Measurements from ENCODE around the gene TACC3.
"Not testable (repeated sequence)": the region's sequence is repeated elsewhere in the genome, so short reads cannot be mapped to it uniquely, and the experiment has no call there.

TACC3 gene

DNA sequence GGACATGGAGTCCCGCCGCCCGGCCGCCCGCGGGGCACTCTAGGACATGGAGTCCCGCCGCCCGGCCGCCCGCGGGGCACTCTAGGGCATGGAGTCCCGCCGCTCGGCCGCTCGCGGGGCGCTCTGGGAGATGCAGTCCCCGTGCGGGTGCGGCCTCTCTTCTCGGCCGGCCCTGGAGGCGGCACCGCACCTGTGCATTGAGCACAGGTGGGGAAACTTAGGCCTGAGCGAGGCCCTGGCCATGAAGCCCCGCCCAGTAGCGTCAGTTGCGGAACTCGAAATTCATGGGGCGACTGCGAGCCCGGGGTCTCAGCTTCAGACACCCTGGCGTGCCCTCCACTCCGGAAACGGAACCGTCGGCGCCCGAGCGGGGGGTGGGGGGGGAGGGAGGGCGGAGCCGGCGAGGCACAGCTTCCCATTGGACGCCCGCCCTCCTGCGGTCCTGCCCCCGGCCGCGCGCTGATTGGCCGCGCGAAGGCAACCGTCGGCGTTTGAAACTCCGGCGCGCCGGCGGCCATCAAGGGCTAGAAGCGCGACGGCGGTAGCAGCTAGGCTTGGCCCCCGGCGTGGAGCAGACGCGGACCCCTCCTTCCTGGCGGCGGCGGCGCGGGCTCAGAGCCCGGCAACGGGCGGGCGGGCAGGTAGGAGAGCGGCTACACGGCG, at the start of gene TACC3, which contains the start of gene TMEM129:
TSS of gene TACC3 (plus strand) at position 519 of the 663 bp plus-strand sequence. CDS start 1,901 bp downstream, outside the sequence.
TSS of gene TMEM129 (minus strand) at position 321 of the 663 bp plus-strand sequence. CDS start 486 bp downstream, outside the sequence.
- no peak for FAIRE-seq

DNA sequence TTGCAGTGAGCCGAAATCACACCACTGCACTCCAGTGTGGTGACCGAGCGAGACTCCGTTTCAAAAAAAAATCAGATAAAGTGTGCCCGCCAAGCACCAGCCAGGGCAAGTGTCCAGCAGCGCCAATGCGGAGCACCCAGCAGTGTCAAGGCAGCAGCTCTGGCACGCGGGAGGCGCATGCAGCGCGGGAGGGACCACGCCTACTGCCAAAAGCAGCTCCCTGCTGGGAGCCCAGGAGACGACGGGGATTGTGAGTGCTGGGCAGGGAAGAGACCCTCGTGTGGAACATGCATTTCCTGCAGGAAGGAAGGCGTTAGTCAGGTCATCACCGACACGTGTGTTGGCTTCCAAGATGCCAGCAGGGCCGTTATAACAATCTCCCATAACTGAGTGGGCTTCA, 47.6 kb upstream of the TACC3 start:
- FAIRE-seq, result no peak

DNA sequence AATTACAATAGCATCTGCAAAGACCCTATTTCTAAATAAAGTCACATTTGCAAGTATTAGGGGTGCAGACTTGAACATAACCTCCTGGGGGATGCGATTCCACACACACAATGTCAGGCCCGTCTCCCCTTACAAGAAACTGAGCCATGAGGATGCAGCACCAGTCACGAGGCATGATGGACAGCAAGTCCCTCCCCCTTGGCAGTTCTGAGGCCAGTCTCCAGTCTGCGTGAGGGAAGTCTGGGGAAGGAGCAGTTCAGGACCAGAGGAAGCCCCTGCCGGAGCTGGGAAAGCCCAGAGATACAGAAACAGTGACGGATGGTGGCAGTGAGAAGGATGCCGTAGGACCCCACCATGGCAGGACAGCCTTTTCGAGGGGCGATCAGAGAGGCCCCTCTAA, 46.6 kb upstream of the TACC3 start:
- FAIRE-seq, result no peak

DNA sequence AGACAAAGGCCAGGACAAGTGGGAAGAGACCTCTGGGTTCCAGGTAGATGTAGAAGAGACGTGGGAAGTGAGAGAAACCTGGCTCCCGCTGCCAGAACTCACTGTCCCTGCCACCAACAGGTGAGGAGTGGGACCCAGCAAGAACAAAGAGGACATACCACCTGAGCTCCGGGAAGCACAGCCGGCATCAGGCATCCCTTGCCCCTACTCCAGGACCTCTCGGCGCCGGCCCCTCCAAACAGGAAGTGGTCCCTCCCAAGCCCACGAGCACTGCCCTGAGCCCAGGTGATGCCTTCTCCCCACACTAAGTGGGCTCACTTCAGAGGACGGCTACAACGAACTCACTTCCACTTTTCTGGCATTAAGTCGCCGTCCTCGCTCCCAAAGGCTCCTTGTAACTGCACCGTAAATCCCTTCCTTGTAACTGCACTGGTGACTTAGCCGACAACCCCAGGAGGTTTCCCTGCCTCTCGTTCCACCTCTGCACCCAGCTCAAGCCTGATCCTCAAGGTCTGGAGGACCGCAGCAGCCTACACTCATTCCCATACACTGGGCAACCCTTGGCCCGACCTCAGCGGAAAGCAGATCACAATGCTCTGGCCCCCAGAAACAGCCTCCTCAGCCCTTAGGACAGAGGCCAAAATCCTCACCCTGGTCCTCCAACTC, 46.1 kb upstream of the TACC3 start:
- FAIRE-seq, result no peak

DNA sequence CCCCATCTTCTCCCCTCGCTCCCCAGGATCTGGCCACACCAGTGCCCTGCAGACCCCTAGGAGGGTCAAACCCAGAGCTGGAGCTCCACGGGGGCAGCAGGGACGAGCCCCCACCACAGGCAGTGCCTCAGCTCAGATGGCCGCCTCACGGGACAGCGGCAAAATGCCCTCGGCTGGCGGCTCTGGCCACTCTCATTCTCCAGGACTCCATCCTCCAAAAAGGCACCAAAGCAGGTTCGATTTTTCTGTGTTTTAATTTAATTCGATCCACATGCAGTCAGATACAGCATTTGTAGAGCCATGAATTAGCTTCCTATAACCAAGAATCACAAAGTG, 45.6 kb upstream of the TACC3 start:
- no peak for FAIRE-seq

DNA sequence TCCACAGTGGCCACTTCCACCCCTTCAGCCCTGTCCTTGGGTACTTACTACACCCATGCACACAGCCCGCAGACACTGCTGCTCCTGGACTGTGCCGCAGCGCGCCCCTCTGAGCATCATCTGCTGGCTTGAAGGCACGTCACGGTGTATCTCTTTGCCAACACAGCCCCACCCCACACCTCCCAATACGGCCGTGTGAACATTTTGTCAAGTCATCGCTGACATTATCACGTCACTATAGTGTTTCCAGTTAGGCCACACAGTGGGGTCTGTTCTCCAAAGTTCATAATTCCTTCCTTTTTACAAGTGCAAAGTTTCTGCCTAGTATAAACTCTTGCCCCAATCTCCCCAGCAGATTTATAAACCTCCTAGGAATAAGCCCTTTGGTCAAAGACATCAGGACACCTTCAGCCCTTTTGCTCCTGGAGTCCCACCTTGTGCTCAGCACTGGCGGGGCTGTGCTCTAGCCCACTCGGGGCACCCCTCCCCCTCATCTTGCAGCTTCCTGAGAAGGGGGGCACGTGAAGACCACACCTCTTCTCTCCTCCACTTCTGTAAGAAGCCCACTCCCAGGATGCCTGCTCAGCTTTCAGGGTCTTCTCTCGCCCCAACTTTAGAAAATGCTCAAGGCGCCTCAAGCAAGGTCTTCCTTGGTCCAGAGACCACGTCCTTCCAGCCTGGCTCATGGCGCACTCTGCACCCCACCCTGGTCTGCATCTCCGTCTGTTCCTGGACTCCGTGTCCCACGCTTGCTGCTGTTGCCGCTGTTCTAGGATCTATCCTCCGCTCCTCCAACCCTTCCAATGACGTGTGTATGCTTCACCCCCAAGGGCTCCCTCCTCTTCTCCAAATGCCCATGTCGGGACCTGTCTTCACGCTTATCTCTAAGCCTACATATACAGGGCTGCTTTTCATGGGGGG, 44.5 kb upstream of the TACC3 start:
- no peak for FAIRE-seq

DNA sequence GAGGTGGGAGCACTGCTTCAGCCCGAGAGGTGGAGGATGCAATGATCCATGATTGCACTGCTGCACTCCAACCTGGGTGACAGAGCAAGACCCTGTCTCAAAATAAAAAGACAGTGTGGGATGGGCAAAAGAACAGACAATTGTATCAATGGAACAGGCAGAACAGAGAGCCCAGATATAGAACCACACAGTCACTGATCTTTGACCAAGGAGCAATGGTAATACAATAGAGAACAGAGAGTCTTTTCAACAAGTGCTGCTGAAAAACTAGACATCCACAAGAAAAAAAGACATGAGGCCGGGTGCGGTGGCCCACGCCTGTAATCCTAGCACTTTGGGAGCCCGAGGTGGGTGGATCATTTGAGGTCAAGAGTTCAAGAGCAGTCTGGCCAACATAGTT, 43.1 kb upstream of the TACC3 start:
- FAIRE-seq, result no peak

DNA sequence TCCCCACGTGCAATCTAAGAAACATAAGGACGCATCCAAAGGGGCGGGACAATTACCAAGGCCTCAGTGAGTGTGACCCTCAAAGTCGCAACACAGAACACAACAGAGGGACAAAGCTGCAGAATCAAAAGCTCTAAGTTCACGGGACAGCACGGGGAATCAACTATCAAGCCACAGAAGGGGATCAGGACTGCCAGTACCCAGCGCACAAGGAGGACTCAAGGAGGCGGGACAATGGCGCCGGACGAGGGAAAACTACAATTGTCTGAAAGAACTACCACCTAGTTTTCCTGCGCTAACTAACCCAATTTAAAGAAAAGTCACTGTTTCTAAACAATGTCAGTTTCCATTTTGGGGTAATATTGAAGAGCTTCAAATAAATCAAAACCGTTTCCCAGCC, 38.5 kb upstream of the TACC3 start:
- FAIRE-seq, result no peak

DNA sequence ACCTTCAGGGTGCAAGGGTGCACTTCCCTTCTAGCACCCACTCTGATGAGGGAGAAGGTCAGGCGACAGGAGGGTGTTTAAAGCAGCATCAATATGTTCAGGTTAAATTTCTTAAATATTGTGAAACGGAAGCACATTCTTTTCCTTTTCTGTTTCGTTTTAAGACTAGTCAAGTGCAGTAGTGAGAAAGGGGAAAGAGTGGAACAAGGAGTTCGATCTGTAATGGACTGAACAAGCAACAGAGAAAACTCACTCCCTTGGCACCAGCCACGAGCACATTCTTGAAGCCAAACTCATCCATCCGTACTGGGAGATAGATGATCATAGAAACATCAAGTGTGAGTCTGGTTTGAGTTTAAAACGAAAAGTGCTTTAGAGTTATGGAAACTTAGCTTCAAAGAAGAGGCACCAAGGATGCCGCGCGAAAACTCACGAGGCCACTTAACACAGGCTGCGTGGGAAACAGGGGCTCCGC, 38.0 kb upstream of the TACC3 start:
- no peak for FAIRE-seq

DNA sequence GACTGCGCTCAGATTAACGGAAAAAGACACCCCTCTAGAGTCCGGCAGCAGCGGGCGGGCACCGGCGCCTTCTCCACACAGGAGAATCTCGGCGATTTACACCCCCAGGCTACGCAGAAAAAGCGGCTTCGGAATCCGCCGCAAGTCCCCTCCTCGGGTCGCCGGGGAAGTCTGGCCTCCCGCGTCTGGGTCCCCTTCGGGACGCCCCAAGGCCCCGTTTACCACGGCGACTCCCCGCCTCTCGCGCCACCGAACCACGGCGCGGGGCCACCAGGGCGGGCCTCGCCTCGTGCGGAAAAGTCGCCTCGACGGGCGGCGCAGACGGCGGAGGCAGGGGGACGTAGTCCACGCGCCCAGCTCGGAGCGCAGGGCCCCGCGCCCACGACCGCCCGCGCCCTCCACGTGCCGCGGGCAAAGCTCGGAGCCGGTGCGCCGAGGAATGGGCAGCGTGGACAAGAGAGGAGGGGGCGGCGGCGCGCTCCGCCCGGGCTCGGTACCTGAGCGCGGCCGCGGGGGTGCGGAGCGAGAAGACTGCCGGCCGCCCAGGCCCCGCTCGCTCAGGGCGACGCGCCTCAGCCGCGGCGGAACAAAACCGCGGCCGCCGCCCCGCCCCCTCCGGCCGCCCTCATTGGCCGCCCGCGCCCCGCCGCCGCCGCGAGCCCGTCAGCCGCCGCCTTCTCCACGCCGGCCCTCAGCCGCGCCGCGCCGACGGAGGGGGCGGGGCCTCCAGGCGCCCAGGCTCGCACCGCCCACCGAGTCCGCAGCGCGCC, 37.4 kb upstream of the TACC3 start, which contains the start of gene FAM53A:
TSS of gene FAM53A (minus strand) at position 578 of the 770 bp plus-strand sequence. CDS start 15,572 bp downstream, outside the sequence.
- no peak for FAIRE-seq

DNA sequence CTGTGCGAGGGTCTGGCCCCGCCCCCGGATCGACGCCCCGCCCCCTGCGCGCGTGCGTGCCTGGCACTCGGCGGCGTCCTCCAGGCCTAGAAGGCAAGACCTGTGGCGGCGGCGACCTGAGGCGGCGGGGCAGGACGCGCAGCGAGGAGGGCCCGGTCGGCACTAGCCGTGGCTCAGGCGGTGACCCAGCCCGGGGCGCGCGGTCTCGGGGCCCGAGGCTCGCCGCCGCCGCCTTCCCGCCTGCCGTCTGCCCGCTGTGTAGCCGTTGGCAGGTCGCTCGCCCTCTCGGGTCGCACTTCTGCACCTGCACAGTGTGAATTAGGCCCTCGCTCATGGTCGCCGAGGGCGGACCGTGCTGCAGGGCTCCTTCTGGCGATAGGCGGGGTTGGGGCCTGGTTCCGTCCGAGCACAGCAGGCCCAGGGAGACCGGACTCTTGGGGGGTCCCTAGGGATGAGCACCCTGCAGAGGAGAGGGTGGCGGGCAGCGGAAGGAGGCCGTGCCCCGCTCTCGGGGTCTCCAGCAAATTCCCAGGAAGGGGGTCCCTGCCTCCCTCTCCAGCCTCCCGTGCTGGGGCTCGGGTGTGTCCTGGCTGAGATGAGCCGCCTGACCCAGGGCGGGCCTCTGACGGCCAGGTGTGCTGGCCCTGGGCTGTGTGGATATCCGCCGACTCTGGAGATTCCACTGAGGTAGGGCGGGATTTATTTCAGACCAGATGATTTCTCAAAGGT, 36.7 kb upstream of the TACC3 start:
- no peak for FAIRE-seq

DNA sequence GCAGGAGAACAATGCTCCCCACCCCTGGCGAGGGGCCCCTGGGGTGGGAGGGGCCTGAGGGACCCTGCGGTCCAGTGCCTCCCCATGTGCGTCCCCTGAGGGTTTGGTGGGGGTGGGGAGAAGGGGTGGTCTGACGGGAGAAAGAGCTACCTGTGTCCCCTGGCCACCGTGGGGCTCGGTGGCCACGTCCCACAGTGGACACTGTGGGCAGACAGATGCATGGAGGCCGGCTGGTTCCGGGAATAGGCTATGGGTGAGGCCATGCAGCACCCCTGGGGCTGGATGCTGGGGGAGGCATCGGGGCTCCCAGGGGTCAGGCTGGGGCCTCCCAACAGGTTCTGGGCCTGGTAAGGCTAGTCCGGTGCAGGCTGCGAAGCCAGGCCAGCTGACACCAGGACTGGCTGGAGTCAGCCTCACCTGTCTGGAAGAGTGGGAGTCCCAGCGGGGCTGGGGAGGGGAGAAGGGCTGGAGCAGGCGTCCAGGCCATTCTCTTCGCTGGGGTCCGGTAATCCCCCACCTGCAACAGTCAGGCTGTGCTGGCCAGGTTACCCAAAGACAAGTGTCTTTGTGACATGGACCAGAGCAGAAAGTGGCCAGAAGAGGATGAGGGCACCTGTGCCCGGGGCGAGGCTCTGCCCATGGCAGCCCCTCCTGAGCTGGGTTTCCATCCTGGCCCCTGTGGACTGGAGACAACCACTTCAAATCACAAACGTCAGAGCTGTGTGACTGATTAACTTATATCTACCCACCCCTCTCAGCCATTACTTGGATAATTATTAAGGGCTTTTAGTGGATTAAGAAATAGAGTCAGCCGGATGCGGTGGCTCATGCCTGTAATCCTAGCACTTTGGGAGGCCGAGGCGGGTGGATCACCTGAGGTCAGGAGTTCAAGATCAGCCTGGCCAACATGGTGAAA, 35.8 kb upstream of the TACC3 start:
- FAIRE-seq, result no peak

DNA sequence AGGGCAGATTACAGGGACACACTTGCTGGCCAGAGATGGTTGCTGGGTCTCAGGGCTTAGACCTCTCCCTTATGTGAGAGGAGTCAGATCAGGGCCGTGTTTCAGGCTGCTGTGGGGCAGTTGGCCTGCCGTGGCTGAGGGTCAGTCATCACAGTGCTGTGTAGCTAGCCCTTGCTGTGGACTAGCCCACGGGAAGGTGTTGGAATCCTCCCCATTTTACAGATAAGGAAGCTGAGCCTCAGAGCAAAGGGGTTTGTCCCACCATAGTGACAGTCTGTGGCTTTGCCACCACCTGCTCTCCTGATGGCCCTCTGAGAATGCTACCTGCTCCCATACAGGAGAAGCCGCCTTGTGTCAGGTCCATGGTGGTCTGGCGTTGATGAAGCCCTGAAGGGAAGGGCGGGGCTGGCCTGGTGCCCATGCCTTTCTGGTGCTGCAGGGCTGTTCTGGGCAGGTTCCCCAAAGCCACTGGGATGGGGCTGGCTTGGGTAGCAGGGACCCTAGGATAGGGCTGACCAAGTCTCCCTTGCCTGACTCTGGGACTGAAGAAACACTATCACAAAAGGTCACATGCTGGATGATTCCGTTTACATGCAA, 34.8 kb upstream of the TACC3 start:
- no peak for FAIRE-seq

DNA sequence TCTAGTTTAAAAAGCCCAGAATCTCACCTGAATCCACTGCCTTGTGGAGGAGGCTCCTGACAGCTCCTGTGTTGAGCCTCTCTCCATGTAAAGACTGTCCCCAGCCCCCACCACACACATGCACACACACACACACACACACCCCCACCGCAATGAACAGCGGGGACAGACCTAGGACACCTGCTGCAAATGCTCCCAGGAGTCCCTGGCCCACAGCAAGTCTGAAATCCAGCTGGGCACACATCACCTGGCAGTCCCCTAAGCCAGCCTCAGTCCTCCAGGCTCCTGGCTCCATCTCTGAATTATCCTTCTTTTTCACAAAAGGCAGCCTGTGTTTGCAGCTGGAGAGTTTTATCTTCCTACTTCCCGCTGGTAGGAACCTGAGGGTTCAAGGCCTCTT, 30.6 kb upstream of the TACC3 start:
- no peak for FAIRE-seq

DNA sequence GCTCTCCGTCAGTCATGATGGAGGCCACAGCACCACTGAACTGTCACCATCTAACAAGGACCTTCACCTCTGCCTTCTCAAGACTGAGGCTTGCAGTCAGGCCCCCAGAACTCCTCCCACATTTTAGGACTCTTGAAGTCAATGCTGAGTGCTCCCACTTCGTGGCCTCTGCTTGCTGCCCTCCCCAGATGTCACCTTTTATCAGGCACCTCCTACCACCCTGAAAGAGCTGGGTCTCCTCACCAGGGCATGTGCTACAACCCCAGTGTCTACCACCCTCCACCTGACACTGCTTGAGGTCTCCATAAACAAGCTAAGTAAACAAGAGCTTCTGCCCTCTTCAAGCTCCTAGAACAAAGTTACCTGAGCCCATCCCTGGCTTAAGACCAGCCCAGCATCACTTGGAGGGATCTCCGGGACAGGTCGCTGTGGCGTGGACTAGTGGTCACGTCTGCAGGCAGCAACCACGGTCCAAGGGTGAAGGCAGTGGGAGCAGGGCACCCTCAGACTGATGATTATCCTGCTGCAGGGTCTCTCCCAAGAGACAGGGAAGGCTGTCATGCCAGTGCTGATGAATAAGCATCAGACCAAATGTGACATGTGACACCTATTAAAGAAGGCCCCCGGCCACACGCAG, 29.5 kb upstream of the TACC3 start:
- no peak for FAIRE-seq

DNA sequence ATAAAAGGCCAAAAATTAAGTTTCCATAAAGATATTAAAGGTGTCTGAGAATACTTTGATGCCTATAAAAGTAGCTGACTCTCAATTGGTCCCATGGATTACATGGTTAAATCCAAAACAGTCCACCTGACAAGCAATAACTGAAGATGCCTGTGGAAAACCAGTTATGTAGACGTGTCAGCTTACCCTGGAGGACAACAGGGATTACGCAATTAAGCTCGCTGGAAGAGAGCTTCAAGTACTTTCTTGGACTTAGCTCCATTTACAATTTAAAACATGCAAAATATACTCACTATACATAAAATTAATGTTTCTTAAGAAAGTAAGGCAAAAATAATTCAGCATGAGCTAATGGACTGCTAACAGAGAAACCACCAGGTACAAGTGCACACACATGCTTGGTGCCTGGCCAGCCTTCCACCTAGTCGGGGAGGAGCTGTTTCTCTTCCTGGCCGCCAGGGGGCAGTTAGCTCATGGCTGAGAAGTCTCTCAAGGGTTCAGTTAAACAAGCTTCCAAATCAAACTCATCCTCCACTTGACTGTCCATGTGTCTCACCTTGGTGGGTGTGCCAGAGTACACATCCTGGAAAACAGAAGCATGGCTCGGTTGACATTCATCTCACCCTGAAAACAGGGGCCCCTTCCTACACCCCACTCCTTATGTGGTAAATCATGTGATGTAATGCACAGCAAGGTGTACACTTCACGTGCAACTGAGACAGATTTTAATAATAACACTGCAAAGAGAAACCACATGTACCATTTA, 28.0 kb upstream of the TACC3 start:
- FAIRE-seq, result no peak

DNA sequence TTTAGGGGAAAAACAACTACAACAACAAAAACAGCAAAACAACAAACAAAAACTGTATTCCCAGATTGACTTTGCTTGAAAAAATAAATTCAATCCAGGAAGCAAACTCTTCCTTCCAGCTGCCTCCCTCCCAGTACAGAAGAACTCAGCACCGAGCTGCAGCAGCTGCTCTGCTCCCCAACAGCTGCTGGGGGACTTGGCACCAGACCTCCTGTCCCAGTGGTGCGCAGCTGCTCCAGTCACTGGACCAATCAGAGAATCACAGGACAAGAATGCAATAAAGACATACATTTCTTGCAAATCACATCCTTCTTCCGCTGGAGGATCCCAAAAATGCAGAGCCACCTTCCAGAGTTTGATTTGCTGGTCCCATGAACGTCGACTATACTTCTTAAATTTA, 25.4 kb upstream of the TACC3 start:
- FAIRE-seq, result no peak

DNA sequence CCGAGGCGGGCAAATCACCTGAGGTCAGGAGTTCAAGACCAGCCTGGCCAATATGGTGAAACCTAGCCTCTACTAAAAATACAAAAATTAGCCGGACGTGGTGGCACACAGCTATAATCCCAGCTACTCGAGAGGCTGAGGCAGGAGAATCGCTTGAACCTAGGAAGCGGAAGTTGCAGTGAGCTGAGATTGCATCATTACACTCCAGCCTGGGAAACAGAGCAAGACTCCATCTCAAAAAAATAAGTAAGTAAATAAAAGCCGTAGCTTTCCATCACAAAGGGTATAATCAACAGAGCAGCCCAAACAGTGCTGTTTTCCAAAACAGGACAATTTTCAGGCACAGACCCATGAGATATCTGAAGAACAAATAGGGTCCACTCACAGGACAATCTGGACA, 19.6 kb upstream of the TACC3 start:
- not testable (repeated sequence) for FAIRE-seq

DNA sequence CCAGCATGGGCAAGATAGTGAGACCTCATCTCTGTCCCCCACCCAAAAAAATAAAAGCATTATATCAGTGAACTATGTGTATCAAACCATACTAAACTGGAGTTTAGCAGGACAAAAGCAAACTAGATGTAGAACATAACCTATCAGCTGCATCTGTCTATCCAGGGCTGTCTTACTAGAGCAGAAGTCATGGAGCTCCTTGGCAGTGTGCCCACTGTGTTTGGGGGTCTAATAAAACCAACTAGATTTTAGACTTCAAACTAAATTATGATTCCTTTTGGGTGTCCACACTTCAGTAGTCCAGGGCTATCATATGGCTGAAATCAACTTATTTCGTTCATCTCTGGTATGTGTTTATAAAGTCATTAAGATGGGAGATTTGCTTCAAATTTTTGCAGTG, 17.5 kb upstream of the TACC3 start:
- FAIRE-seq, result no peak
